HG03571 (cell line): ENCODE data around the gene CCL20.
"Not testable (repeated sequence)": the region's sequence is repeated elsewhere in the genome, so short reads cannot be mapped to it uniquely, and the experiment has no call there.

Source experiments
- ATAC-seq: cut with Tn5 transposase; IDR thresholded peaks from one replicate; pipeline ENCODE4 v1.9.1; 2021; ENCODE audit not compliant: unreplicated experiment

The CCL20 gene

DNA sequence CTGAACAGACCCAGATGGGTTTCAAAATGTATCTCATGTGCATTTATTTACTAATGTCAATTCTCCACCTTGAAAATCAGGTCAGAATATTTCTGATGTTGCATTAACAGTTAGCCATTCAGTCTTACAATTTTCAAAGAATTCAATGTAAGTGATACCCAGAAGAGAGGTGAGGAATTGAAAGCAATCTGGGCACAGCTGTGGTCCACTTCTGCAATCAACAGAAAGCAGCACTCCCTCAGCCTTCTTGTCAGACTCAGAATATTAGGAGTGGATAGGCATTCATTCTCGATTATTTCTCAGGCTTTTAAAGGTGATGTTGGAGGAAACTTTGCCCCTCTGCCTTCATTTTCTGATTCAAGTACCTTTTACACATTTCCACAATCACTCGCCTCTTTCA, 15.7 kb downstream of the CCL20 start:
- ATAC-seq: no peak

DNA sequence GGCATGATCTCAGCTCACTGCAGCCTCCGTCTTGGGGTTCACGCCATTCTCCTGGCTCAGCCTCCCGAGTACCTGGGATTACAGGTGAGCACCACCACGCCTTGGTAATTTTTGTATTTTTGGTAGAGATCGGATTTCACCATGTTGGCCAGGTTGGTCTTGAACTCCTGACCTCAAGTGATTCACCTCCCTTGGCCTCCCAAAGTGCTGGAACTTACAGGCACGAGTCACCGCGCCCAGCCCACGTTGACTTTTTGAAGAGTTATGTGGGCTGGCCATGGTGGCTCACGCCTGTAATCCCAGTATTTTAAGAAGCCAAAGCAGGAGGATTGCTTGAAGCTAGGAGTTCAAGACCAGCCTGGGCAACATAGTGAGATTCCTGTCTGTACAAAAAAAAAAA, 20.8 kb downstream of the CCL20 start:
- ATAC-seq: no peak

DNA sequence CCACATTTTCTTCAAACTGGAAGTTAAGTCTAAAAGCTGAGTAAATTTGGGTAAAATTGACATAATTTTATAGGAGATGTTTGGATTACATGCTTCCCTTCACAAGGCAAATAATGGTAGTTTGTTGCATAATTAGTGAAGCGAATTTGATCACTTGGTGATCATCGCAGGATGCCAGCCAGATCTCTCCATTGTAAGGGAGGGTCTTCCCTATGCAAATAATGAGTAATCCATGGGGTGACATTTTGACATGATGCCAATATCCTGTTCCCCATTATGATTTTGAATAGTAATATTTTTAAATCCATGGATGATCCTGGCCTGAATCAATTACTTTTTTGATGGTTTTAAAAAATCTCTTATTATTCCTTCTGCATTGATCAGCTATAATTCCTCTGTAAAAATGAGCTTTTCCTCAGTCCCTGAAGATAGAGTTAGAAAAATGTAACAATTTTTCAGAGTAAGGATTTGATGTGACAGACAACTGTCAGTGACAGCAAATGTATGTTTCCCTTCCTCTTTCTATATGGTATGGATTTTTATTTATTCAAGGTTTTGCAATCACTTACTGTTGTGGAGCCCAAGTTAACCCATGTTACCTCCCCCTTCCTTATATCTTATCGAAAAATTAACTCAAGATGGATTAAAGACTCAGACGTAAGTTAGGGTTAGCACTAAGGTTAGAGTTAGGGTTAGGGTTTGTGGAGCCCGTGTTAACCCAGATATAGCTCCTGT, 21.4 kb downstream of the CCL20 start:
- no peak for ATAC-seq

DNA sequence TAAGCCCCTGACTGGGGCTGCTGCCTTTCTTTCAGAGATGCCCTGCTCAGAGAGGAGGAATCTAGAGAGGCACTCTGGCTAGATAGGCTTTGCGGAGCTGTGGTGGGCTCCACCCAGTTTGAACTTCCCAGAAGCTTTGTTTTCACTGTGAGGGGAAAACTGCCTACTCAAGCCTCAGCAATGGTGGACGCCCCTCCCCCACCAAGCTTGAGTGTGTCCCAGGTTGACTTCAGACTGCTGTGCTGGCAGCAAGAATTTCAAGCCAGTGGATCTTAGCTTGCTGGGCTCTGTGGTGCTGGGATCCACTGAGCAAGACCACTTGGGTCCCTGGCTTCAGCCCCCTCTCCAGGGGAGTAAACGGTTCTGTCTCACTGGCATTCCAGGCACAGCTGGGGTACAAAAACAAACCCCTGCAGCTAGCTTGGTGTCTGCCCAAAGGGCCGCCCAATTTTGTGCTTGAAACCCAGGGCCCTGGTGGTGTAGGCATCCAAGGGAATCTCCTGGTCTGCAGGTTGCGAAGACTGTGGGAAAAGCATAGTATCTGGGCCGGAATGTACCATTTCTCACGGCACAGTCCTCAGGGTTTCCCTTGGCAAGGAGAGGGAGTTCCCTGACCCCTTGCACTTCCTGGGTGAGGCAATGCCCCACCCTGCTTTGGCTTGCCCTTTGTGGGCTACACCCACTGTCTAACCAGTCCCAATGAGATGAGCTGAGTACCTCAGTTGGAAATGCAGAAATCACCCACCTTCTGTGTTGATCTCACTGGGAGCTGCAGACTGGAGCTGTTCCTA, 25.9 kb downstream of the CCL20 start:
- not testable (repeated sequence) for ATAC-seq

DNA sequence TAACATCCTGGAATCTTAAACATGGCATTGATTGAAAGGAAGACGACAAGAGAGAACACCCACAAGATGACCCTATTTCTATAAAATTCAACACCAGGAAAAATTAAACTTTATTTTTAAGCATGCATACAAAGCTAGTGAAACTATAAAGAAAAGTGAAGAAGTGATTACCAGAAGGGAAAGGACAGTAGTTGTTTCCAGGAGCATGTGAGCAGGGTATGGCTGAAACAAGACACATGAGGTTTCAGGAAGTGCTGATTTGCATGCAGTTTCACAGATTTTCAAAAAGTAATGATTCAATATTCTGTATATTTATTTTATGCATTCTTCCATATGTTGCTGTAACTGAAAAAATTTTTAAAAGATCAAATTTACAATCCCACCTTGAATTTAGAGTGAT, 33.2 kb downstream of the CCL20 start:
- no peak for ATAC-seq

DNA sequence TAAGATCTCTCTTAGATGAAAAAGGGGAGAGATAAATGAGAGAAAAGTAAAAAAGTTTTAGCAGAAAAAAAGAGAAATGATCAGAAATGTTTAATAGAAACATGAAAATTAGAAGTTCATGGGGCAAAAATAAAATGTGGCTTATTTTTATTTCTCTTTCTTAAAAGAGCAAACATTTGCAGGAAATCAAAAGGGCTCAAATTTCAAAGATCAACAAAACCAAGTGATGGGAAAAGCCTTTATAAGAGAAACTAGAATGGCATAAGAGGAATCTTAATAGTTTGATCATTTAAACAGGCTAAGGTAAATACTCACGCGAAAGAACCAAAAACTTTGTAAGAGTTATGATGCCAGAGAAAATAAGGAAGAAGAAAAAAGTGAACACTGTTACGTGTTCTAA, 34.5 kb downstream of the CCL20 start:
- no peak for ATAC-seq

DNA sequence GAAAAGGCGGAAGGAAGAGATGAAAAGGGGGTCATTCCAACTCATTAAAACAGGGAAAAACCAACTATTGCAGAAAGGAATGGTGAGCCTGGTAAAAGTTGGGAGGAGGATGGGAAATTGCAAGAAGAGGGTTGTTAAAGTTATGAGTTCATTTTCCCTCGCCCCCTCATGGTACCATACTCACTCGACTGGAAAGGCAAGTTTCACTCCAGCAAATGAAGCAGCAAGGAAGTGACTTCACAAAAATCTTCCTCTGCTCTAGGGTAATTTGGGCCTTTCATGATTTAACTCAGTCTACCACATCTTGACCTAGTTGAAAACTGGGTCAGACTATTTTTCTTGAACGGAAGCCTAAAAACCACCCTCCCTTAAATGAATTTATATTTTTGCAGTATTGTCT, 34.9 kb downstream of the CCL20 start:
- ATAC-seq: no peak

DNA sequence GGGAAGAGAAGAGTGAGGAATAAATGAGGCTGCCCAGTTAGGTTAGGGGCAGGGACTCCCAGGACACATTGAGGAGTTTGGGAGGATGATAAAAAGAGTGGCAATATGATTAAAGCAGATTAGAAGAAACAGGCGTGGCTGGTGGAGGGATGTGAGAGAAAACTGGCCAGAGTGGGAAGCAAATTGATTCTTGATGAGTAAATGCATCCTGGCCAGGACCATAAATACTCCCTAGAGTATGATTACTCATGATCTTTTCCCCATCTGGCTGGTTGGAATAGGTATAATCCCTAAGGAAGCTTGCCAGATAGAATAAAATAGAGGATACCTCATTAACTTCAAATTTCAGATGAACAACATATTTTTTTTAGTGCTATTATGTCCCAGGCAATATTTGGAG, 36.3 kb downstream of the CCL20 start:
- ATAC-seq: no peak

DNA sequence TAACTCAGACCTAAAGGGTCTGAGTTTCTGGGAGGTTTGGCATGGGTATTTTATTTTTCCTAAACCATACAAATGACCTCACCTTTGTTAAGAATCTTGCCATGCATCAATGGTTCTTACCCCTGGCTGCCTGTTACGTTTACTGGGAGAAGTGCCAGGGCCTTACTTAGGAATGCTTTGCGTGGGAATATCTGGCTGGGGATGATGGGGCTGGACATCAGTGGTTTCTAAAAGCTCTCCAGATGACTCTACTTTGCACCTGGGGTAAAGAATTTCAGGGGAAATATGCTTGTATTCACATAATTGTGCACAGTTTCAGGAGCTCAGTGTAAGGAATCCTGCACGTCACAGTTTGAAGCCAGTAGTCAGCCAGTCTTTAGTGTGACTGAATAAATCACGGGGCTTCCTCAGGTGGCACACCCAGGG, 39.6 kb downstream of the CCL20 start:
- no peak for ATAC-seq

DNA sequence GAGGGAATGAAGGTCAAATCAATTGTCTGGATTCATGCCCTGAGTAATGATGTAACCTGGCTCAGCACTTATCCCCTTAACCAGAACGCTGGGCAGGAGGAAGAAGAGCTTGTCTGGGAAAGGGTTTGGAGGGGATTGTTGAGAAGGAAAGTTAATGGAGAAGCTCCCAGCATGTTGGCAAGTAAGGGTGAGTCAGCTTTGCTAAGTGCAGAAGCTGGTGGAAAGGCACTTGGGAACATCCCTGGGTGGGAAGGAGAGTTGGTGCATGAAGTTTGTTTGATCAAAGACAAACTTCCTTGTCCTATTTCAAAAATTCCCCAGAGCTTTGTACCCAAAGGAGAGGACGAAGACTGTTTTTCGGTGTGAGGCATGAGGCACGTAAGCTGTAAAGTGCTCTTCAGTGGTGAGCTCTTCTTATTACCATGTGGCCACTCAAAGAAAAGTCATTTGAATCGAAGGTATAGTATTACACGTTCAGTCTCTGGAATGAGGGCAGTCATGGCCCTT, 40.2 kb downstream of the CCL20 start:
- ATAC-seq: no peak

DNA sequence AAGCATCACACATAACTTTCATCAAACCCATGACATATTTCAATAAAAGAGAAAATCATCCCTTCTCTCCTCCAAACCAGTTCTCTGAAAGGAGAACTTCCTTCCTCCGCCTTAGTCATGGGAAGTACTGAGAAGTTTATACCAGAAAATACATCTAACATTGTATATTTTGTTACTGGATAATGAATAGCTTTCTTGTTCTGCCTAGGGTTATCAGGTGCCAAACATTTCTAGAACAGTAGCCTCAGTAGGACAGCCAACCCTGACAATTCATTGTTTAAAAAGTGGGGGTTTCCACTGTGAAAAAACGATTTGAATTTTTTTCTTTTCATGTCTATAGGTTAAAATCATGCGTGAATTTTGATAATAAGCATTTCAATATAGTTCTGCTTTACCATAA, 41.8 kb downstream of the CCL20 start:
- no peak for ATAC-seq

DNA sequence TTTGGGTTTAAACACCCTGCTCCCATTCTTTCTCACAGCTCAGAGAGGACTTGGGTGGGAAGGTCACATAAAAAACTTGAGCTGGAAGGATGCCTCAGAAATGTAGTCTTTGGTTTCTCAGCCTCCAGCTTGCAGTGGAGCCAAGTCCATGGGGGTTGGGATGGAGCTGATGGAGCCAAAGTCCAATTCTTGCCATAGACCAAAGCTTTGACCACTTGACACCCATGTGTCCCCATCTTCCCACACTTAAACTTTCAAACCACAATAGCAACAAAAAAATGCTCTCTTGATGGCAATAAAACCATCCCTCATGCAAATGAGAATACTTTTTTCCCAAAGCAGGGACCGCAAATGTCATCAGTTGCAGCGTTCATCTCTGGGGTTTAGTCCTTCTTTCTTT, 43.1 kb downstream of the CCL20 start:
- ATAC-seq: no peak

DNA sequence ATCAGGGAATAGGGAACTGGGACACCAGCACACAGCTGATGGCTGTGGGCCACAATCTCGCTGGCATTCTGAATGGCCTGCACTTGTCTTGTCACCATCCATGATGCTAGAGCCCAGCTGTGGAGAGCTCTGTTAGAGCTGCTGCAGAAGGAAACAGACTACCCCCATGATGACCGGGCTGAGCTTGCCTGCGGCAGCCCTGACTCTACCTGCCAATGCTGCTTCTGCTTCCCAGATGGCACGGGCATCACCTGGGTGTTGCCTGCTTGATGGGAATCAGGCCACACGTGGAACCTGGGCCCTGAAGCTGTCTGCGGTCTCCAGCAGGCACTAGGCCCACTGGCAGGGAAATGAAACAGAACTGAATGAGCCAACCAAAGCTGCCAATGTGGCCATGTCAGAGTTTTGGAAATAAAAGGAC, 46.6 kb downstream of the CCL20 start:
- ATAC-seq: no peak

DNA sequence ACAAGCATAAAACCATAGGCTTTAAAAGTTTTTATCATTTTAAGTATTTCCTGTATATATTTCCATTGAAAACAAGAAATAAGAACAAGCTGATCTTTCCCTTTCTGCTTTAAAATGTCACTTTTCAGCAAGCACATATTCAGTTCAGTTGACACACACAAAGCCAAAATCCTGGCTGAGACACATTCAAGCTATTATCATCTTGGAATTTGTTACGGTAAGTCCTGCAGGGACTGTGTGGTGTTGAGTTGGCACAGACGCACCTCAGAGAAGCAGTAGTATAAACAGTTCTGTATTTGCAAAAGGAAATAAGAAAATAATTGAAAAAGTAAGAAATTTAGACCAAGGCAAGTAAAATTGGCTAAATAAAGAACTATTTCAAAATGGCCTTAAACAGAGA, 47.4 kb downstream of the CCL20 start:
- ATAC-seq: no peak

DNA sequence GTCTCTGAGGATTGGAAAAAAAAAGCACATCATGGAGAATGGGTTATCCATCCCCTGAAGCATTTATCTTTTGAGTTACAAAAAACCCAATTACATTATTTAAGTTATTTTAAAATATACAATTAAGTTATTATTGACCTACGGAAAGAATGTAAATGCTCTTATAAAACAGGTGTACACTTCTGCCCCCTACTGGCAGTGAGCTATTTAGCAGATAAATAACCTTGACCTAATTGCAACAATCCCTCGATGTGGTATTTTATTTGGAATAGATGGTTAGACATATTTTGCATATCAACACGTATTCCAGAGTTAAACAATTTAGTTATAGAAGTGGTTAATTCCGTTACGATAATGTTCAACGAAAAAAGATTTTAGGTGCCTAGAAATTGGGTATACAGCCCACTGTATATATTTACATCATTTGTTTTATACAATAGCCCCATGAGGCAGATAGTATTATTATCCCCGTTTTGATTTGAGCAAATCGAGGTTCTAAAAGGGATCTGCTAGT, 48.6 kb downstream of the CCL20 start:
- no peak for ATAC-seq

DNA sequence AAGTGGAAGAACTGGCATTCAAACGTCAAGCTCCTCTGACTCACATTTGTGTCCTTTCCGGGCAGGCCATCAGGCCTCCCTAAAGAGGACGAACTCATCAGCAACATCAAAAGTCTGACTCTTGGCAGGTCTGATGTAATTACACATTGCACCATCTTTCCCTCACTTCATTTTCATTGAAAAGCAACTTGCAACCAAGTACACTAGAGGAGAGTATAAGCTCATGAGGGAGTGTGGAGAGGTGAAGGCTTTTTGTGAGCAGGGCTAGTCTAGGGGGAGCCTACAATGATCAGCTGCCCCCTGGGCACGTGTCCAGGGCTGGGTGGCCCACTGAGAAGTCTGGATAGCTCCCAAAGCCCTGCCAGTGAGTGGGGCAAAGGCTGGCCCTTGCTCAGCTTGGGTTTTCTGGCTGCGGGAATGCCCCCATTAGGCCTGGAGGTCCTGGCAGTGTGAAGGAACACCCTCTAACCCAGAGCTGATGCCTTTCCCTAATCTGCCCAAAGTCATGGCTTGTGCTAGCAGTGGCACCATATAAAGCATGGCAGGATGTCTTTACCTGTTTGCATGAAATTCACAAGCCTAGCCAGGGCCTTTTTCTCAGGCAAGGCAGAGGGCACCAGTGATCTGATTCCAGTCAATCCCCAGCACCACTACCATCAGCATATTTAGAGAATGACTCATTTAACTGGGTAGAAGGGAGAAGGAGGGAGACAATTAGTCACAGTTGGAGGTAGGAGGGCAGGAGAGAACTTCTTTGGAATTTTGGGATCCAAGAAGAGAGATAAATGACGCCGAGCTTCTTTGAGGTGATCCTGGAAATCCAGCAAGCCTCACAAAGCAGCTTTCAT, 49.3 kb downstream of the CCL20 start:
- no peak for ATAC-seq

DNA sequence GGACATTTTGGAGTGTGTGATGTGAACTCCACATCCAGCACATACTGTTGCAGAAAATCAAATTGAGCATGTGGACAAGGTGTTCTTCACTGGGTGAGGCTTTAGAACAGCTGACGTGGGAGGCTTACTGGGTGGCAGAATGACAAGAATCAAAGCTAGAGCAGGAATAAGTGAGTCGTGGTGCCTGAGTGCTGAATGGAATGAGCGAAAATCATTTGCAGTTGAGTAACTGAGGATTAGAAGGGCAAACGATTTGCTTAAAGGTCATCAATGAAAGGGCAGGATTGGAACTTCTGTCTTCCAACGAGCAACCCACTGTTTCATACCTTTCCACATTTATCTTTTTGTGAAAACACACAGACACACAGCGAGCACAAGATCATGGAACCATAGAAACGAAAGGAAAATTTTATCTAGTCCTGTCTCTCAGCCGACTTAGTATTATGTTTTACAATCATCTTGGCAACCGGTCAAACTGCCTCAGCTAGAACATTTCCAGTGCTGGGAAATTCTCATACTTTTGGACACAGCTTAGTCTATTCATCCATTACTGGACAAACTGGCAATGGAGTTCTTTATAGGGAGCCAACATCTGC, 50.6 kb downstream of the CCL20 start:
- no peak for ATAC-seq

DNA sequence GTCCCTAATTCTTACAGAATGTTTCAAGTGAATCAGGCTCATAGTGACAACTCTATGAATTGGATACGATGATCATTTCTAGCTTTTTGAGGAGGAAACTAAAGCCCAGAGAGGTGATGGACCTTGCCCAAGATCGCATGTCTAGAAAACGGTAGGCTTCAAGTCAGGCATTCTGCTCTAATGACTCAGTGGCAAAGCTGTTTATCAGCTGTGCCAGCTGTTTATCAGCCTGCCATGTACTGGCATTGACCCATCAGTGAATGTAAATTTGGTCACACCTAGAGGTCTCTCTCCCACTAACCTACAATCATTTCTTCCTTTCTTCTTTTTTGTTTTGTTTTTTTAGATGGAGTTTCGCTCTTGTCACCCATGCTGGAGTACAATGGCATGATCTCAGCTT, 51.6 kb downstream of the CCL20 start:
- ATAC-seq: no peak
